Kidney (tissue), 14 donors: Measurements from ENCODE around the gene ADGRE2. TPM values are rescaled to one million over a fixed set of nuclear protein-coding genes. Genes with fewer than 3 reads are reported as not detected.
A peak's percentile ranks its signal among the peaks of the same experiment; 100 is the strongest.

ENCODE experiments used
- DNase-seq, 5 donors: peaks; one replicate each; pipeline ENCODE4 v3.0.0-alpha.2; 2013 to 2020
- FAIRE-seq: peaks from 2 replicates; lab custom pipeline; 2012; peaks lifted over from hg19 to GRCh38; lab: Jason Lieb, UNC
- H3K27ac ChIP-seq, 2 donors: one replicate each; pipeline ENCODE4 v1.7.0; 2013; ENCODE audit warnings: low read depth in 2 of 2, low read length in 2 of 2, inconsistent platforms in 1 of 2
- H3K27me3 ChIP-seq: one replicate; pipeline ENCODE4 v1.7.1; 2013; ENCODE audit warnings: low read length, inconsistent platforms; ENCODE audit not compliant: control insufficient read depth, insufficient read depth
- H3K36me3 ChIP-seq, 3 donors: one replicate each; pipeline versions ENCODE4 v1.7.0 to v1.7.1; 2013; ENCODE audit warnings: low read length in 3 of 3, control low read depth in 1 of 3, inconsistent platforms in 1 of 3; ENCODE audit not compliant: insufficient read depth in 3 of 3, control insufficient read depth in 2 of 3
- H3K4me1 ChIP-seq, 3 donors: one replicate each; pipeline versions ENCODE4 v1.7.0 to v1.7.1; 2013; ENCODE audit warnings: low read length in 3 of 3, inconsistent platforms in 1 of 3, low read depth in 1 of 3; ENCODE audit not compliant: control insufficient read depth in 2 of 3, insufficient read depth in 2 of 3
- H3K4me3 ChIP-seq, 3 donors: one replicate each; pipeline versions ENCODE4 v1.7.0 to v1.8.1; 2013; ENCODE audit warnings: low read length in 3 of 3, control low read depth in 1 of 3, inconsistent platforms in 1 of 3
- H3K9ac ChIP-seq, 3 donors: one replicate each; pipeline versions ENCODE4 v1.7.0 to v1.7.1; 2013; ENCODE audit warnings: low read length in 3 of 3, control low read depth in 1 of 3, inconsistent platforms in 1 of 3
- H3K9me3 ChIP-seq, 3 donors: one replicate each; pipeline versions ENCODE4 v1.7.0 to v1.7.1; 2013; ENCODE audit warnings: low read length in 3 of 3, control low read depth in 1 of 3, inconsistent platforms in 1 of 3; ENCODE audit not compliant: control insufficient read depth in 2 of 3, insufficient read depth in 1 of 3
- CTCF ChIP-seq: IDR thresholded peaks from 3 replicates; pipeline ENCODE4 v1.5.1; 2012; ENCODE audit warnings: mild to moderate bottlenecking, moderate library complexity, borderline replicate concordance; ENCODE audit not compliant: insufficient read depth; ENCODE audit errors: extremely low read depth
- intact Hi-C: fragments of 100-400 bp; cut with DNase I; formaldehyde crosslinking; loops from one replicate; pipeline ENCODE4 v1.11.1; 2022
- polyA plus RNA-seq: library from polyadenylated mRNA; stranded (reverse); fragments of 350-450 nt; fragmentation: Illumina TruSeq; extraction: RNeasy Lipid Tissue Mini Kit (QIAGEN cat#74804); gene quantifications from one replicate; pipeline ENCODE4 v1.2.3, GENCODE V29; 2014; ENCODE audit warnings: low read depth, low replicate concordance; ENCODE audit not compliant: insufficient read depth
- total RNA-seq: library from RNA; stranded (reverse); fragmentation: NEBNext Ultra II Directional; extraction: Animal tissue kit (Norgen Biotek cat#: 25700); gene quantifications from one replicate; pipeline ENCODE4 v1.2.1, GENCODE V29; 2021
- donor health status: control.
- donor health status: control.
- donor health status: control.
- donor health status: control.
- donor health status: control.
- donor health status: DM: yes; HTN: yes; CAD: no.
- donor health status: Normal renal cell carcinoma (clear cell type).

The ADGRE2 gene
- total and polyA plus RNA-seq, 2 donors from 2014 or later: 0.15 to 10.4 TPM

- H3K9ac ChIP-seq: no peak overlapping the region
Observed at GRCh38 chr19:14772995-14773394, 5.4 kb downstream of the ADGRE2 start.

GRCh38 chr19:14772467-14772866 is 5.9 kb downstream of the ADGRE2 start:
- Histone ChIP-seq H3K4me1 (no peaks in the 10 kb centered on the region), H3K9me3 (no peaks in the 10 kb centered on the region), H3K27me3 (no peaks in the 10 kb centered on the region), H3K4me3 (no peak overlapping the region), H3K9ac (no peak overlapping the region), H3K27ac (no peak overlapping the region), H3K36me3 (no peaks in the 10 kb centered on the region)
- intact Hi-C loops: no loop called here
- no peak for TF ChIP-seq CTCF
- peak in 1 of 5 donors; percentile 18 for DNase-seq
- FAIRE-seq: no peak

More at GRCh38 chr19:14772995-14773394, 5.4 kb downstream of the ADGRE2 start:
- no peaks in the 10 kb centered on the region for H3K4me1 ChIP-seq
- no peak for FAIRE-seq
- TF ChIP-seq CTCF: no peak
- H3K9me3 ChIP-seq: no peaks in the 10 kb centered on the region
- intact Hi-C loops: no loop called here
- no peaks in the 10 kb centered on the region for H3K27me3 ChIP-seq
- H3K4me3 ChIP-seq: no peak overlapping the region
- H3K36me3 ChIP-seq: no peaks in the 10 kb centered on the region
- no peak overlapping the region for H3K27ac ChIP-seq
- DNase-seq: no peak

GRCh38 chr19:14770944-14771839 is 7.2 kb downstream of the ADGRE2 start:
- no peak overlapping the region for H3K4me3 ChIP-seq
- DNase-seq (peak in 1 of 5 donors; percentile 29), FAIRE-seq (no peak)
- H3K4me1 ChIP-seq: no peaks in the 10 kb centered on the region
- H3K9me3 ChIP-seq: no peaks in the 10 kb centered on the region
- no peak overlapping the region for H3K27ac ChIP-seq
- no peak for TF ChIP-seq CTCF
- no peaks in the 10 kb centered on the region for H3K27me3 ChIP-seq
- no peak overlapping the region for H3K9ac ChIP-seq
- intact Hi-C loops: no loop called here
- H3K36me3 ChIP-seq: no peaks in the 10 kb centered on the region
